Vagina (tissue), 2 donors: ENCODE results near the gene ZNF765.

Experiments
- CTCF ChIP-seq, 3 experiments: fragments of 450-650 bp in 2 of 3; fragments of 200-600 bp in 1 of 3; sonication (generic) in 1 of 3; IDR thresholded peaks; one replicate each; pipeline ENCODE4 v1.5.1; 2017 to 2019; ENCODE audit warnings: antibody characterized with exemption in 3 of 3, mild to moderate bottlenecking in 2 of 3, moderate library complexity in 2 of 3
- POLR2A ChIP-seq, 2 donors: fragments of 450-650 bp; IDR thresholded peaks; one replicate each; pipeline ENCODE4 v1.6.1; 2017; ENCODE audit warnings: antibody characterized with exemption in 2 of 2, mild to moderate bottlenecking in 2 of 2, moderate library complexity in 2 of 2

DNA sequence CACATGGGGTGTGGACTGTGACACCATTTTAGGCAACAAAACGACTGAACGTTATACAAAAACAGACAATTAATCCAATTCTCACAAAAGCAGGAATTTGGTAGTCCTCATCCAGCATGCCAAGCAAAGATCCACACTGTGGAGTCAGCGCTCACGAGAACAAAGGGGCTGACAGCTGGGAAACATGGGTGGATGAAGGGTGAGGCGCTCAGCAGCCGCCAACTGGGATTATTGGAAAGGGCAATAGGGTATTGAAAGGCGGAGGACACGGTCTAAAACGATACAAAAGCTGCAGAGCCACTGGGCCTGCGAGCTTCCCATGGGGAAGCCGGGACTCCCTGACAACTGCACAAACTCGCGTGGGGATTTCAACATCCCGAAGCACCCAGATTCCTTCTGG, 67.9 kb downstream of the ZNF765 start:
- TF ChIP-seq POLR2A (IDR thresholded peaks at IDR 0.05) (no peak), CTCF (IDR thresholded peaks at IDR 0.05) (no peak)
